ENCODE results near the gene CYP2S1. TPM values are rescaled to one million over a fixed set of nuclear protein-coding genes. Genes with fewer than 3 reads are reported as not detected.

CYP2S1 gene
- total and polyA plus RNA-seq, 9 of the 15 experiments (the other 6 are each of a cell fraction or from before 2014, with no cell fraction given) = 0.07 to 1.9 (median 0.41) TPM

GRCh38 chr19:41186971-41187883 is 5.8 kb upstream of the CYP2S1 start:
- no peaks in the 10 kb centered on the region for H3K9me1 ChIP-seq (ENCODE audit: control insufficient read depth, insufficient read depth, low read length)
- no peaks in the 10 kb centered on the region for H4K20me1 ChIP-seq (replicated peaks; ENCODE audit: control insufficient read depth, insufficient read depth, low read length)
- H3K79me2 ChIP-seq (ENCODE audit: control insufficient read depth, insufficient read depth, low read length) = no peaks in the 10 kb centered on the region
- in situ Hi-C loops (cut with MboI) (no loop called here), intact Hi-C loops (cut with micrococcal nuclease) (no loop called here)
- no peak overlapping the region for H3K4me3 ChIP-seq
- WGBS (ENCODE audit: insufficient coverage, low coverage, missing lambda C conversion rate) = 7% methylated on average over 8 of the region's 8 CpGs
- no TSS peak for BruUV-seq (replicated peaks)
- H3K27me3 ChIP-seq (ENCODE audit: control insufficient read depth in 2 of 2, insufficient read depth in 2 of 2, low read length in 2 of 2) = peaks cover 6 to 9% of the 10 kb centered on the region in 2 experiments; a peak in 4 of 5 replicates
- H3K27ac ChIP-seq (ENCODE audit: extremely low read depth, low read depth, low read length) = no peak overlapping the region
- FAIRE-seq = no peak
- CTCF ChIA-PET (ENCODE audit: low intra/inter-chr PET ratio) = no interaction called here
- H3K9ac ChIP-seq (ENCODE audit: insufficient read depth in 1 of 2, low read depth in 2 of 2, low read length in 2 of 2) = no peak overlapping the region
- no peaks in the 10 kb centered on the region for H3K36me3 ChIP-seq (ENCODE audit: control insufficient read depth, insufficient read depth, low read length)
- no peak for DNase-seq (ENCODE audit: extremely low read depth in 1 of 4, low spot score in 3 of 4)
- ATAC-seq = no peak
- POLR2A ChIA-PET = no interaction called here
- no peaks in the 10 kb centered on the region for H3K9me3 ChIP-seq (replicated peaks; ENCODE audit: control insufficient read depth, insufficient read depth, low read depth, low read length)
- H2AFZ ChIP-seq (ENCODE audit: low read depth, low read length) = no peak overlapping the region
- H3K4me1 ChIP-seq (replicated peaks in 1 of 2; ENCODE audit: control insufficient read depth in 2 of 2, insufficient read depth in 2 of 2, low read length in 2 of 2) = no peaks in the 10 kb centered on the region; a peak in 2 of 5 replicates
- H3K4me2 ChIP-seq (ENCODE audit: insufficient read depth, low read length) = no peak overlapping the region
- TF ChIP-seq FOXA3 (CRISPR knock-in tag; conservative IDR thresholded peaks at IDR 0.05 in 1 of 2, IDR thresholded peaks at IDR 0.05 in 1 of 2) (no peak), MCM5 (IDR thresholded peaks at IDR 0.05; ENCODE audit: low read depth) (no peak), BDP1 (IDR thresholded peaks at IDR 0.05; ENCODE audit: insufficient read depth, insufficient read length) (no peak), ZSCAN29 (IDR thresholded peaks at IDR 0.05) (no peak), JUND (IDR thresholded peaks at IDR 0.05; ENCODE audit: borderline replicate concordance, low read depth, low read length) (no peak), JUND (tag; IDR thresholded peaks at IDR 0.05; ENCODE audit: borderline replicate concordance, low read depth, low read length) (no peak), XRCC3 (IDR thresholded peaks at IDR 0.05) (no peak), DLX4 (CRISPR knock-in tag; IDR thresholded peaks at IDR 0.05) (no peak), DMBX1 (CRISPR knock-in tag; IDR thresholded peaks at IDR 0.05; ENCODE audit: borderline replicate concordance) (no peak), HIVEP1 (CRISPR knock-in tag; IDR thresholded peaks at IDR 0.05) (no peak), DACH1 (IDR thresholded peaks at IDR 0.05; ENCODE audit: partially characterized antibody) (no peak)
- TF ChIP-seq, protein P1, sequence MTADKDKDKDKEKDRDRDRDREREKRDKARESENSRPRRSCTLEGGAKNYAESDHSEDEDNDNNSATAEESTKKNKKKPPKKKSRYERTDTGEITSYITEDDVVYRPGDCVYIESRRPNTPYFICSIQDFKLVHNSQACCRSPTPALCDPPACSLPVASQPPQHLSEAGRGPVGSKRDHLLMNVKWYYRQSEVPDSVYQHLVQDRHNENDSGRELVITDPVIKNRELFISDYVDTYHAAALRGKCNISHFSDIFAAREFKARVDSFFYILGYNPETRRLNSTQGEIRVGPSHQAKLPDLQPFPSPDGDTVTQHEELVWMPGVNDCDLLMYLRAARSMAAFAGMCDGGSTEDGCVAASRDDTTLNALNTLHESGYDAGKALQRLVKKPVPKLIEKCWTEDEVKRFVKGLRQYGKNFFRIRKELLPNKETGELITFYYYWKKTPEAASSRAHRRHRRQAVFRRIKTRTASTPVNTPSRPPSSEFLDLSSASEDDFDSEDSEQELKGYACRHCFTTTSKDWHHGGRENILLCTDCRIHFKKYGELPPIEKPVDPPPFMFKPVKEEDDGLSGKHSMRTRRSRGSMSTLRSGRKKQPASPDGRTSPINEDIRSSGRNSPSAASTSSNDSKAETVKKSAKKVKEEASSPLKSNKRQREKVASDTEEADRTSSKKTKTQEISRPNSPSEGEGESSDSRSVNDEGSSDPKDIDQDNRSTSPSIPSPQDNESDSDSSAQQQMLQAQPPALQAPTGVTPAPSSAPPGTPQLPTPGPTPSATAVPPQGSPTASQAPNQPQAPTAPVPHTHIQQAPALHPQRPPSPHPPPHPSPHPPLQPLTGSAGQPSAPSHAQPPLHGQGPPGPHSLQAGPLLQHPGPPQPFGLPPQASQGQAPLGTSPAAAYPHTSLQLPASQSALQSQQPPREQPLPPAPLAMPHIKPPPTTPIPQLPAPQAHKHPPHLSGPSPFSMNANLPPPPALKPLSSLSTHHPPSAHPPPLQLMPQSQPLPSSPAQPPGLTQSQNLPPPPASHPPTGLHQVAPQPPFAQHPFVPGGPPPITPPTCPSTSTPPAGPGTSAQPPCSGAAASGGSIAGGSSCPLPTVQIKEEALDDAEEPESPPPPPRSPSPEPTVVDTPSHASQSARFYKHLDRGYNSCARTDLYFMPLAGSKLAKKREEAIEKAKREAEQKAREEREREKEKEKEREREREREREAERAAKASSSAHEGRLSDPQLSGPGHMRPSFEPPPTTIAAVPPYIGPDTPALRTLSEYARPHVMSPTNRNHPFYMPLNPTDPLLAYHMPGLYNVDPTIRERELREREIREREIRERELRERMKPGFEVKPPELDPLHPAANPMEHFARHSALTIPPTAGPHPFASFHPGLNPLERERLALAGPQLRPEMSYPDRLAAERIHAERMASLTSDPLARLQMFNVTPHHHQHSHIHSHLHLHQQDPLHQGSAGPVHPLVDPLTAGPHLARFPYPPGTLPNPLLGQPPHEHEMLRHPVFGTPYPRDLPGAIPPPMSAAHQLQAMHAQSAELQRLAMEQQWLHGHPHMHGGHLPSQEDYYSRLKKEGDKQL (CRISPR knock-in tag; IDR thresholded peaks at IDR 0.05; ENCODE audit: borderline replicate concordance) = no peak
- TF ChIP-seq, protein P2, sequence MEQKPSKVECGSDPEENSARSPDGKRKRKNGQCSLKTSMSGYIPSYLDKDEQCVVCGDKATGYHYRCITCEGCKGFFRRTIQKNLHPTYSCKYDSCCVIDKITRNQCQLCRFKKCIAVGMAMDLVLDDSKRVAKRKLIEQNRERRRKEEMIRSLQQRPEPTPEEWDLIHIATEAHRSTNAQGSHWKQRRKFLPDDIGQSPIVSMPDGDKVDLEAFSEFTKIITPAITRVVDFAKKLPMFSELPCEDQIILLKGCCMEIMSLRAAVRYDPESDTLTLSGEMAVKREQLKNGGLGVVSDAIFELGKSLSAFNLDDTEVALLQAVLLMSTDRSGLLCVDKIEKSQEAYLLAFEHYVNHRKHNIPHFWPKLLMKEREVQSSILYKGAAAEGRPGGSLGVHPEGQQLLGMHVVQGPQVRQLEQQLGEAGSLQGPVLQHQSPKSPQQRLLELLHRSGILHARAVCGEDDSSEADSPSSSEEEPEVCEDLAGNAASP (IDR thresholded peaks at IDR 0.05) = no peak
